K562 (cell line): ENCODE data around the gene TMEM217. TPM values are rescaled to one million over a fixed set of nuclear protein-coding genes. Genes with fewer than 3 reads are reported as not detected.

Experiments
- BRD9 ChIP-seq: fragments of 450-650 bp; IDR thresholded peaks from 2 replicates; pipeline ENCODE4 v1.6.1; 2018; ENCODE audit warnings: low read depth; ENCODE audit not compliant: partially characterized antibody
- CAMTA2 ChIP-seq: fragments of 250-450 bp; sonication (Bioruptor Pico); conservative IDR thresholded peaks from 2 replicates; pipeline ENCODE4 v1.5.1; 2022
- CCAR2 ChIP-seq: fragments of 200-400 bp; formaldehyde crosslinking; IDR thresholded peaks from 2 replicates; pipeline ENCODE4 v1.6.1; 2017; ENCODE audit warnings: mild to moderate bottlenecking, low read depth, low read length
- DPF2 ChIP-seq: fragments of 450-650 bp; IDR thresholded peaks from 2 replicates; pipeline ENCODE4 v1.6.1; 2016
- ESRRB ChIP-seq: fragments of 250-450 bp; sonication (Bioruptor Pico); IDR thresholded peaks from 2 replicates; pipeline ENCODE4 v1.5.0; 2020; ENCODE audit warnings: mild to moderate bottlenecking, moderate library complexity, borderline replicate concordance
- FOXJ2 ChIP-seq: fragments of 200-800 bp; sonication (Bioruptor generic); IDR thresholded peaks from 2 replicates; pipeline ENCODE4 v1.6.1; 2016; ENCODE audit warnings: missing genetic modification characterization, missing compliant biosample characterization
- MED1 ChIP-seq: sonication (generic); formaldehyde crosslinking; IDR thresholded peaks from 2 replicates; pipeline ENCODE4 v1.8.1; 2023; ENCODE audit warnings: missing genetic modification reagents, borderline replicate concordance
- MEF2A ChIP-seq: IDR thresholded peaks from 2 replicates; pipeline ENCODE4 v1.6.1; 2011; ENCODE audit warnings: low read depth, mild to moderate bottlenecking, low read length, moderate library complexity; ENCODE audit not compliant: control insufficient read depth
- NCOR1 ChIP-seq: fragments of 450-650 bp; IDR thresholded peaks from 2 replicates; pipeline ENCODE4 v1.6.1; 2016; ENCODE audit warnings: mild to moderate bottlenecking, moderate library complexity
- NR4A1 ChIP-seq, 2 experiments: fragments of 250-450 bp in 1 of 2; fragments of 450-650 bp in 1 of 2; sonication (Bioruptor Pico) in 1 of 2; IDR thresholded peaks; 2 replicates each; pipeline versions ENCODE4 v1.4.0 to v1.6.1; 2016 to 2020; ENCODE audit warnings: mild to moderate bottlenecking in 2 of 2, missing compliant biosample characterization in 1 of 2, missing genetic modification characterization in 1 of 2, moderate library complexity in 1 of 2
- PTTG1 ChIP-seq: fragments of 450-650 bp; IDR thresholded peaks from 2 replicates; pipeline ENCODE4 v1.6.1; 2016; ENCODE audit warnings: low read depth, mild to moderate bottlenecking, missing genetic modification characterization, missing compliant biosample characterization
- SMARCA5 ChIP-seq: fragments of 450-650 bp; IDR thresholded peaks from 2 replicates; pipeline ENCODE4 v1.6.1; 2016
- SMARCE1 ChIP-seq: fragments of 450-650 bp; IDR thresholded peaks from 2 replicates; pipeline ENCODE4 v1.7.1; 2016; ENCODE audit warnings: mild to moderate bottlenecking
- SREBF2 ChIP-seq: sonication (generic); formaldehyde crosslinking; IDR thresholded peaks from 2 replicates; pipeline ENCODE4 v1.4.0; 2020; ENCODE audit warnings: mild to moderate bottlenecking, missing genetic modification reagents
- TCF7 ChIP-seq: sonication (generic); IDR thresholded peaks from 2 replicates; pipeline ENCODE4 v1.6.1; 2016; ENCODE audit warnings: antibody characterized with exemption, borderline replicate concordance
- ZKSCAN1 ChIP-seq: fragments of 150-350 bp; IDR thresholded peaks from 2 replicates; pipeline ENCODE4 v1.6.1; 2016; ENCODE audit warnings: low read depth, low read length
- ZNF134 ChIP-seq: fragments of 250-450 bp; sonication (Bioruptor Pico); conservative IDR thresholded peaks from 2 replicates; pipeline ENCODE4 v1.4.0; 2020
- ZNF584 ChIP-seq: fragments of 200-800 bp; sonication (Bioruptor generic); IDR thresholded peaks from 2 replicates; pipeline ENCODE4 v1.6.1; 2016; ENCODE audit warnings: low read depth, mild to moderate bottlenecking, missing genetic modification characterization, missing compliant biosample characterization
- ZNF586 ChIP-seq: fragments of 450-650 bp; formaldehyde crosslinking; conservative IDR thresholded peaks from 2 replicates; pipeline ENCODE4 v1.4.0; 2020; ENCODE audit warnings: mild to moderate bottlenecking, moderate library complexity
- polyA plus RNA-seq, 8 experiments: library from polyadenylated mRNA; depleted of rRNA in 4 of 8; stranded (reverse) in 5 of 8; unstranded in 3 of 8; fragments of >200 nt; fragmentation: Nextera tagmentation in 2 of 8; fragmentation: Illumina TruSeq in 1 of 8; extraction: Ambion mirVana in 2 of 8; extraction: Trizol in 1 of 8; gene quantifications; 2 replicates each; pipeline versions ENCODE4 v1.2.1 to v1.2.3, GENCODE V29; 2011 to 2014; ENCODE audit warnings: inconsistent platforms in 1 of 8, missing spikeins in 1 of 8
- total RNA-seq, 7 experiments: library from RNA; depleted of rRNA in 6 of 7; stranded (reverse); fragments of >200 nt in 6 of 7; fragmentation: Illumina TruSeq in 2 of 7; extraction: Trizol in 2 of 7; gene quantifications; 2 replicates each; pipeline versions ENCODE4 v1.2.1 to v1.2.3, GENCODE V29; 2011 to 2021; ENCODE audit warnings: low replicate concordance in 1 of 7
- TF ChIP-seq, protein P1 (sequence below): sonication (generic); formaldehyde crosslinking; IDR thresholded peaks from 2 replicates; pipeline ENCODE4 v1.8.0; 2022; ENCODE audit warnings: missing genetic modification reagents, mild to moderate bottlenecking, borderline replicate concordance
- TF ChIP-seq, protein P2 (sequence below): fragments of 250-450 bp; sonication (Bioruptor Pico); IDR thresholded peaks from 2 replicates; pipeline ENCODE4 v1.4.0; 2020
- TF ChIP-seq, protein P3 (sequence below), 2 experiments: fragments of 450-650 bp in 1 of 2; sonication (generic) in 1 of 2; formaldehyde crosslinking; conservative IDR thresholded peaks; 2 replicates each; pipeline versions ENCODE4 v1.4.0 to v1.8.1; 2020 to 2022; ENCODE audit warnings: mild to moderate bottlenecking in 1 of 2, missing genetic modification reagents in 1 of 2

TMEM217 gene
- total and polyA plus RNA-seq, 9 of the 15 experiments (the other 6 are each of a cell fraction or from before 2014, with no cell fraction given), result 1.3 to 8.0 (median 1.9) TPM

DNA sequence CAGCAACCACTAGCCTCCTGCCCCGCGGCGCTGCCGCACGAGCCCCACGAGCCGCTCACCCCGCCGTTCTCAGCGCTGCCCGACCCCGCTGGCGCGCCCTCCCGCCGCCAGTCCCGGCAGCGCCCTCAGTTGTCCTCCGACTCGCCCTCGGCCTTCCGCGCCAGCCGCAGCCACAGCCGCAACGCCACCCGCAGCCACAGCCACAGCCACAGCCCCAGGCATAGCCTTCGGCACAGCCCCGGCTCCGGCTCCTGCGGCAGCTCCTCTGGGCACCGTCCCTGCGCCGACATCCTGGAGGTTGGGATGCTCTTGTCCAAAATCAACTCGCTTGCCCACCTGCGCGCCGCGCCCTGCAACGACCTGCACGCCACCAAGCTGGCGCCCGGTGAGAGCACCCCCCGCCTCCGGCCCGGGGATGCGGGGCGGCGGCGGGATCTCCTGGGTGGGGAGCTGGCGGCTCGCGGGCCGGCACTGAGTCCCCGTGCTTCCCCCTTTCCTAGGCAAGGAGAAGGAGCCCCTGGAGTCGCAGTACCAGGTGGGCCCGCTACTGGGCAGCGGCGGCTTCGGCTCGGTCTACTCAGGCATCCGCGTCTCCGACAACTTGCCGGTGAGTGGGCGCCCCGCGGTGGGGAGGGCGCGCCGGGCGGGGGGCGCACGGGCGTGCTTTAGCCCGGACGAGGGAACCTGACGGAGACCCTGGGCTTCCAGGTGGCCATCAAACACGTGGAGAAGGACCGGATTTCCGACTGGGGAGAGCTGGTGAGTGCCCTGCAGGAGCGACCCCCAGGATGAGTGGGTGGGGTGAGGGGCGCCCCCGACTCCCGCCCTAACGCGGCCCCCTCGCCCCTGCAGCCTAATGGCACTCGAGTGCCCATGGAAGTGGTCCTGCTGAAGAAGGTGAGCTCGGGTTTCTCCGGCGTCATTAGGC, 87.4 kb downstream of the TMEM217 start (continued):
- TF ChIP-seq ZKSCAN1 (peak; percentile 83), SMARCA5 (no peak), CAMTA2 (CRISPR knock-in tag) (peak; percentile 70; the same call in 1 of the 2 replicates), ZNF134 (CRISPR knock-in tag) (no peak), MEF2A (no peak), PTTG1 (no peak), FOXJ2 (tag) (no peak), ZNF584 (no peak; the same call in 1 of the 2 replicates), SREBF2 (CRISPR knock-in tag) (no peak), NR4A1 (CRISPR knock-in tag; IDR thresholded peaks at IDR 0.05) (peak; percentile 27; the same call in 1 of the 2 replicates), NR4A1 (tag; IDR thresholded peaks at IDR 0.05) (no peak), NCOR1 (no peak), BRD9 (no peak), DPF2 (no peak), TCF7 (no peak), CCAR2 (no peak), SMARCE1 (no peak), MED1 (CRISPR knock-in tag) (no peak), ZNF586 (CRISPR knock-in tag) (no peak), ESRRB (CRISPR knock-in tag) (no peak)
- TF ChIP-seq, protein P1, sequence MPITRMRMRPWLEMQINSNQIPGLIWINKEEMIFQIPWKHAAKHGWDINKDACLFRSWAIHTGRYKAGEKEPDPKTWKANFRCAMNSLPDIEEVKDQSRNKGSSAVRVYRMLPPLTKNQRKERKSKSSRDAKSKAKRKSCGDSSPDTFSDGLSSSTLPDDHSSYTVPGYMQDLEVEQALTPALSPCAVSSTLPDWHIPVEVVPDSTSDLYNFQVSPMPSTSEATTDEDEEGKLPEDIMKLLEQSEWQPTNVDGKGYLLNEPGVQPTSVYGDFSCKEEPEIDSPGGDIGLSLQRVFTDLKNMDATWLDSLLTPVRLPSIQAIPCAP (CRISPR knock-in tag), result no peak
- TF ChIP-seq, protein P2, sequence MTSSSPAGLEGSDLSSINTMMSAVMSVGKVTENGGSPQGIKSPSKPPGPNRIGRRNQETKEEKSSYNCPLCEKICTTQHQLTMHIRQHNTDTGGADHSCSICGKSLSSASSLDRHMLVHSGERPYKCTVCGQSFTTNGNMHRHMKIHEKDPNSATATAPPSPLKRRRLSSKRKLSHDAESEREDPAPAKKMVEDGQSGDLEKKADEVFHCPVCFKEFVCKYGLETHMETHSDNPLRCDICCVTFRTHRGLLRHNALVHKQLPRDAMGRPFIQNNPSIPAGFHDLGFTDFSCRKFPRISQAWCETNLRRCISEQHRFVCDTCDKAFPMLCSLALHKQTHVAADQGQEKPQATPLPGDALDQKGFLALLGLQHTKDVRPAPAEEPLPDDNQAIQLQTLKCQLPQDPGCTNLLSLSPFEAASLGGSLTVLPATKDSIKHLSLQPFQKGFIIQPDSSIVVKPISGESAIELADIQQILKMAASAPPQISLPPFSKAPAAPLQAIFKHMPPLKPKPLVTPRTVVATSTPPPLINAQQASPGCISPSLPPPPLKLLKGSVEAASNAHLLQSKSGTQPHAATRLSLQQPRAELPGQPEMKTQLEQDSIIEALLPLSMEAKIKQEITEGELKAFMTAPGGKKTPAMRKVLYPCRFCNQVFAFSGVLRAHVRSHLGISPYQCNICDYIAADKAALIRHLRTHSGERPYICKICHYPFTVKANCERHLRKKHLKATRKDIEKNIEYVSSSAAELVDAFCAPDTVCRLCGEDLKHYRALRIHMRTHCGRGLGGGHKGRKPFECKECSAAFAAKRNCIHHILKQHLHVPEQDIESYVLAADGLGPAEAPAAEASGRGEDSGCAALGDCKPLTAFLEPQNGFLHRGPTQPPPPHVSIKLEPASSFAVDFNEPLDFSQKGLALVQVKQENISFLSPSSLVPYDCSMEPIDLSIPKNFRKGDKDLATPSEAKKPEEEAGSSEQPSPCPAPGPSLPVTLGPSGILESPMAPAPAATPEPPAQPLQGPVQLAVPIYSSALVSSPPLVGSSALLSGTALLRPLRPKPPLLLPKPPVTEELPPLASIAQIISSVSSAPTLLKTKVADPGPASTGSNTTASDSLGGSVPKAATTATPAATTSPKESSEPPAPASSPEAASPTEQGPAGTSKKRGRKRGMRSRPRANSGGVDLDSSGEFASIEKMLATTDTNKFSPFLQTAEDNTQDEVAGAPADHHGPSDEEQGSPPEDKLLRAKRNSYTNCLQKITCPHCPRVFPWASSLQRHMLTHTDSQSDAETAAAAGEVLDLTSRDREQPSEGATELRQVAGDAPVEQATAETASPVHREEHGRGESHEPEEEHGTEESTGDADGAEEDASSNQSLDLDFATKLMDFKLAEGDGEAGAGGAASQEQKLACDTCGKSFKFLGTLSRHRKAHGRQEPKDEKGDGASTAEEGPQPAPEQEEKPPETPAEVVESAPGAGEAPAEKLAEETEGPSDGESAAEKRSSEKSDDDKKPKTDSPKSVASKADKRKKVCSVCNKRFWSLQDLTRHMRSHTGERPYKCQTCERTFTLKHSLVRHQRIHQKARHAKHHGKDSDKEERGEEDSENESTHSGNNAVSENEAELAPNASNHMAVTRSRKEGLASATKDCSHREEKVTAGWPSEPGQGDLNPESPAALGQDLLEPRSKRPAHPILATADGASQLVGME, result peak; percentile 58
- TF ChIP-seq, protein P3, sequence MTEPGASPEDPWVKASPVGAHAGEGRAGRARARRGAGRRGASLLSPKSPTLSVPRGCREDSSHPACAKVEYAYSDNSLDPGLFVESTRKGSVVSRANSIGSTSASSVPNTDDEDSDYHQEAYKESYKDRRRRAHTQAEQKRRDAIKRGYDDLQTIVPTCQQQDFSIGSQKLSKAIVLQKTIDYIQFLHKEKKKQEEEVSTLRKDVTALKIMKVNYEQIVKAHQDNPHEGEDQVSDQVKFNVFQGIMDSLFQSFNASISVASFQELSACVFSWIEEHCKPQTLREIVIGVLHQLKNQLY (CRISPR knock-in tag; conservative IDR thresholded peaks at IDR 0.05), result no peak
